ENCODE data around the gene CES2.

- TF ChIP-seq POLR2A (IDR thresholded peaks at IDR 0.05; ENCODE audit: low read length) (no peak), CTCF (IDR thresholded peaks at IDR 0.05) (no peak), TFCP2L1 (CRISPR knock-in tag; IDR thresholded peaks at IDR 0.05) (no peak), REST (IDR thresholded peaks at IDR 0.05) (no peak), MAX (IDR thresholded peaks at IDR 0.05) (no peak), ESRRA (IDR thresholded peaks at IDR 0.05; ENCODE audit: borderline replicate concordance, low read length) (no peak), EHMT2 (IDR thresholded peaks at IDR 0.05; ENCODE audit: low read depth) (no peak), ZSCAN20 (CRISPR knock-in tag; IDR thresholded peaks at IDR 0.05) (no peak), NR3C1 (IDR thresholded peaks at IDR 0.05) (no peak), MAZ (IDR thresholded peaks at IDR 0.05; ENCODE audit: borderline replicate concordance, low read depth, low read length) (no peak), CEBPB (IDR thresholded peaks at IDR 0.05) (no peak), POLR2AphosphoS2 (conservative IDR thresholded peaks at IDR 0.05; ENCODE audit: low read length) (no peak), JUN (IDR thresholded peaks at IDR 0.05) (no peak)
These were observed 17.6 kb upstream of the CES2 start for GRCh38 chr16:66917741-66918140.
